NB4 (cell line): ENCODE data around the gene DOP1B.

ENCODE experiments used
- CTCF ChIP-seq: IDR thresholded peaks from one replicate; pipeline ENCODE4 v1.5.1; 2012; ENCODE audit warnings: low read depth, low read length
- MAX ChIP-seq: IDR thresholded peaks from 2 replicates; pipeline ENCODE4 v1.6.1; 2011; ENCODE audit warnings: low read depth, low read length

GRCh38 chr21:36127250-36127904 lies 29.2 kb upstream of the DOP1B start:
- no peak for TF ChIP-seq CTCF
- TF ChIP-seq MAX: no peak
